AG09309 (cell line): ENCODE measurements around the gene BAZ1A.

Experiments used
- DNase-seq: peaks from one replicate; pipeline ENCODE4 v3.0.0-alpha.2; 2010; ENCODE audit warnings: low read depth
- H3K4me3 ChIP-seq: 2 replicates; pipeline ENCODE4 v1.5.1; 2011; ENCODE audit warnings: mild to moderate bottlenecking, low read depth, low read length, moderate library complexity; ENCODE audit not compliant: control insufficient read depth
- TF ChIP-seq, protein P1 (sequence below): IDR thresholded peaks from 2 replicates; pipeline ENCODE4 v1.5.1; 2011; ENCODE audit warnings: mild to moderate bottlenecking, low read depth, low read length, inconsistent platforms; ENCODE audit not compliant: insufficient read depth, control insufficient read depth; ENCODE audit errors: missing control alignments

The BAZ1A gene

DNA sequence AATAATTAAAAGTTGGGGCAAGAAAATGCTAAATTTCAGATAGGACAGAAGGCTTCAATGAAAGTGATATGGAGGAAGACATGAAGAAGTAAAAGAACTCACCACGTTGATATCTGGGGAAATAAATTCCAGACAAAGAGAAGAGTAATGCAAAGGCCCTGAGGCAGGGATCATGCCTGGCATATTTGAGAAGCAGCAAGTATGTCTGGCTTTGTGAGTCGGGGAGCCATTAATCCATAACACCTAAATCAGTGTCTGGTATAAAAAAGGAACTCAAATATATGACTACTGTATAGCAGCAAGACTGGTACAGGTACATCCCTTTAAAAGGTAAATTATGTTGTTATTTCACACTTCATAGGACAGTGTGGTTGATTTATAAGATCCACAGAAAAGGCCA, 16.4 kb downstream of the BAZ1A start:
- no peak overlapping the region for H3K4me3 ChIP-seq
- TF ChIP-seq, protein P1, sequence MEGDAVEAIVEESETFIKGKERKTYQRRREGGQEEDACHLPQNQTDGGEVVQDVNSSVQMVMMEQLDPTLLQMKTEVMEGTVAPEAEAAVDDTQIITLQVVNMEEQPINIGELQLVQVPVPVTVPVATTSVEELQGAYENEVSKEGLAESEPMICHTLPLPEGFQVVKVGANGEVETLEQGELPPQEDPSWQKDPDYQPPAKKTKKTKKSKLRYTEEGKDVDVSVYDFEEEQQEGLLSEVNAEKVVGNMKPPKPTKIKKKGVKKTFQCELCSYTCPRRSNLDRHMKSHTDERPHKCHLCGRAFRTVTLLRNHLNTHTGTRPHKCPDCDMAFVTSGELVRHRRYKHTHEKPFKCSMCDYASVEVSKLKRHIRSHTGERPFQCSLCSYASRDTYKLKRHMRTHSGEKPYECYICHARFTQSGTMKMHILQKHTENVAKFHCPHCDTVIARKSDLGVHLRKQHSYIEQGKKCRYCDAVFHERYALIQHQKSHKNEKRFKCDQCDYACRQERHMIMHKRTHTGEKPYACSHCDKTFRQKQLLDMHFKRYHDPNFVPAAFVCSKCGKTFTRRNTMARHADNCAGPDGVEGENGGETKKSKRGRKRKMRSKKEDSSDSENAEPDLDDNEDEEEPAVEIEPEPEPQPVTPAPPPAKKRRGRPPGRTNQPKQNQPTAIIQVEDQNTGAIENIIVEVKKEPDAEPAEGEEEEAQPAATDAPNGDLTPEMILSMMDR, result no peak
- no peak for DNase-seq

DNA sequence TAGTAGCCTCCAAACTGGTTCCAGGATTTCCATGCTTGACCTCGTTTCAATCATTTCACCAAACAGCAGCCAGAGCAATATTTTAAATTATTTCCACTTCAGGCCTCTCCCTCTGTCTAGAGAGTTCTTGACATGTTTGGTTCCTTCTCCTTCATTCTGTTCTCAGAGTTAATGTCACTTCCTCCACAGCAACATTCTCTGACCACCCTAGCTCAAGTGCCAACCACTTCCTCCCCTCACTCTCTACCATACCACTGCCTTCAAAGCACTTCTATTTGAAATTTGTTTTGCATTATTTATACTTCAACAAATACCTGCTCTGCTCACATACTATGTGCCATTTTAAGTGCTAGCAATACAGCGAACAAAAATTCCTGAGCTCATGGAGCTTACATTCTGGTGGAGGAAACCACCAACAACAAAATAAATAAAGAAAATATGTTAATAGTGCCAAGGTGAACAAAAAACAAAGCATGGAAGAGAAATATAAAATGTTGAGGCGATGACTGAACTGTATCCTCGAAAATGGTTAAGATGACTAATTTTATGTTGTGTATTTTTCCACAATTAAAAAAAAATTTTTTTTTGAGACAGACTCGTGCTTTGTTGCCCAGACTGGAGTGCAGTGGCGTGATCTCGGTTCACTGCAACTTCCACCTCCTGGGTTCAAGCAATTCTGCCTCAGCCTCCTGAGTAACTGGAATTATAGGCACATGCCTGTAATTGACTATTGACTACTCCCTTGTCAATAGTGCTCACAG, 17.3 kb downstream of the BAZ1A start:
- TF ChIP-seq, protein P1, result no peak
- DNase-seq, result no peak

DNA sequence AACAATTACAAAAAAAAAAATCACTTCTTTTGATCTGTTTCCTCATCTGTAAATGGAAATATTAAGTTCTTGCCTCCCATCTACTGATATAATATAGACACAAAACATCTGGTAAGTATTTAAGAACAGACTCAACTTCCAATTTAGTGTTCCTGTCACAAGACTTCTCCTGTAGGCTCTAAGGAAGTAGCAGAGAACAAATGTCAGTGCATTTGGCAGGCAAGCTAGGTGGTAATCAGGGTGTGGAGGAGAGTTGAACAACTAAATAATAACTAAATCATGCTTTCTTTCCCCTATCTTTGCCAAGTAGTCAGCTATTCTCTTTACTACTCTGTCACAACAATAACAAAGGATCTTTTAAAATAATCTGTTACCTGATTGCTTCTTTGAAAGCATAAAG, 22.1 kb downstream of the BAZ1A start:
- no peak for DNase-seq
- no peak overlapping the region for H3K4me3 ChIP-seq
- TF ChIP-seq, protein P1, result no peak

More for the DNA sequence above, 17.3 kb downstream of the BAZ1A start:
- no peak overlapping the region for H3K4me3 ChIP-seq

DNA sequence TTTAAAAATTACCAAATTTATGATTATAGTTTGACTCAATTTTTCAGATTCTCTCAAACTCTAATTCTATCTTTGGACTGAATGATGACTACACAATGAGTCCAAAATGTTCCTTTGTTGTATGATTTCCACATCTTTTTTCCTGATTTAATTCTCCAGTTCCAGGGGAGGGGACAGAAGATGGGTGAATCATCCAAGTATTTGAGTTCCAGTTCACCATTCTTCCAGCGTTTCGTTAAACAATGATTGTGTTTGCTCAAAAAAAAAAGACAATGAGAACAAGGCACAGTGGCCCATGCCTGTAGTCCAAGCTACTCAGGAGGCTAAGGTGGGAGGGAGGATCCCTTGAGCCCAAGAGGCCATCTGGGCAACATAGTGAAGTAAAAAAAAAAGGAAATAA, 23.8 kb downstream of the BAZ1A start:
- no peak overlapping the region for H3K4me3 ChIP-seq
- TF ChIP-seq, protein P1, result no peak
- DNase-seq, result no peak

DNA sequence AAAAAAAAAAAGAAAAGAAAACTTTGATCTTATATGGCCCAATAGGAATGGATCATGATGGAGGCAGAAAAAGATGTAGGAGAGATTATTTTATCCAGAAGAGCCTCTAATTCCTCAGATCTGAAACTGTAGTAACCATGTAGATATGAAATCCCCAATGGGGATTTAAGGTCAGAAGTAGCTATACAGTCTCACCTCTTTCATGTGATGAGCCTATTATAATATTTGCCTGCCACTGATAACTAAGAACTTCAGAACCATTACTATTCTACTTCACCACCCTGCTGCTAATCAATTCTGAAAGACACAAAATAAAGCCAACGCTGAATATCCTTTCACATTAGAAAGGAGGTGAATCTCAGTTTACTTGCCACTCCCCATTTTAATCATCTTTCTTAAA, 29.3 kb downstream of the BAZ1A start:
- TF ChIP-seq, protein P1, result no peak
- H3K4me3 ChIP-seq, result no peak overlapping the region
- no peak for DNase-seq

DNA sequence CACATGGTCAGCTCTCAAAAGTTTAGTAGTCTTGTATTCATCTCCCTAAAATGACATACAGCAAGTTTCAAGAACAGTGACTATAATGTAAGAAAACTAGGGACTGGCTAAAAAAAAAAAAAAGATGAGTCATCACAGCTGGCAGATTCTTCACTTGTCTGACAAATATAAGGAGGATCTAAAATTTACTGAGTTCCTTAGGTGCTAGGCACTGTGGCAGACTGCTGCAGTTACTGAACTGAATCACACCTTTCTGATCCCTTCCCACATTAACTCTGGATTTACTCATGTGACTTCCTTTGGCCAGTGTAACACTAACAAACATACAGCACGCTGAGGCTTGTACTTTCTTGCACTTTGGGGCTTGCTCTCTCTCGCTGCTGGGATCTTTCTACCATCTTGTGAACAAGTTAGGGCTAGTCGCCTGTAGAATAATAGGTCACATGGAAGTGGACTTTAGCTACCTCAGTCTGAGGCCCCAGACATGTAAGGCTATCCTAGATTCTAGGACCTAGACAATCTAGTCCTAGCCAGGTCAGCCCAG, 32.1 kb downstream of the BAZ1A start:
- H3K4me3 ChIP-seq, result no peak overlapping the region
- TF ChIP-seq, protein P1, result no peak
- peak; percentile 55 for DNase-seq
